ENCODE measurements around the gene STARD7. TPM values are rescaled to one million over a fixed set of nuclear protein-coding genes. Genes with fewer than 3 reads are reported as not detected.

Gene STARD7
- total RNA-seq, 2 experiments from 2014 or later, result 151 to 173 TPM

GRCh38 chr2:96209011-96209728, 543 bp upstream of the STARD7 start:
- ChIA-PET CTCF (interaction anchor here (0.6 to 1.5 kb wide), 5 partner anchors 9 to 61 kb away, joined by 3 to 8 read pairs (median 4); no protein-coding TSS in a partner anchor), POLR2A (interaction anchor here (0.7 to 1.5 kb wide), 5 partner anchors 45 to 126 kb away, joined by 3 to 9 read pairs (median 6); partner anchors contain the start of gene NCAPH)
- DNase-seq (no peak), ATAC-seq (no peak)
- H3K27me3 Mint-ChIP-seq, result no peaks in the 10 kb centered on the region
- intact Hi-C loops (cut with DNase I, micrococcal nuclease), result loop anchor here (1.0 to 5.0 kb wide), 4 partner anchors 44 to 649 kb away; partner anchors contain the start of genes ANKRD36C (in 1 of the 2), ANKRD39 (in 1 of the 2) and ARID5A (in 1 of the 2)
- H3K27ac Mint-ChIP-seq, result peak overlapping the region; percentile 87
- peaks cover 37% of the 10 kb centered on the region for H3K4me1 Mint-ChIP-seq
- H3K9me3 Mint-ChIP-seq (ENCODE audit: low read depth), result no peaks in the 10 kb centered on the region
- H3K36me3 Mint-ChIP-seq (ENCODE audit: low read depth), result peaks cover 30% of the 10 kb centered on the region
- H3K4me3 Mint-ChIP-seq, result peak overlapping the region; percentile 100

DNA sequence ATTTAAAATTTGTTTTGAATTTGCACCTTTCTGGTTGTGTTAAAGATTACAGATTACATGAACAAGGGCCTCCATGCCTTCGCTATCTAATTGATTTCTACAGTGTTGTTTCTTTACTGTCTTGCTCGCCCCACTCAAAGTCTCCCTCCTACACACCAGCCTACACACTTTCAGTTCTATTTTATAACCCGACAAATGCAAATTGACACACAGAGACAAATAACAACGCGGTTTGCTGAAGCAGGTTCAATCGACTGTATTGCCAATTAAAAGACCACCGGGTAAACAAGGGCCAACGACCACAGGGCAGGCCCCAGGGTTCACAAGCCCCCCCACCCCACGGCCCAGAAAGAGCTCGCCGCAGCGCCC, 869 bp downstream of the STARD7 start:
- intact Hi-C loops (cut with DNase I, micrococcal nuclease), result loop anchor here (1.0 to 5.0 kb wide), 16 partner anchors 35 to 609 kb away; partner anchors contain the start of genes CIAO1 (in 2 of the 2), ADRA2B (in 1 of the 2), ANKRD36C (in 1 of the 2) and ARID5A (in 1 of the 2)
- Mint-ChIP-seq H3K4me3 (peak overlapping the region; percentile 100), H3K27ac (peak overlapping the region; percentile 96), H3K27me3 (no peaks in the 10 kb centered on the region), H3K9me3 (ENCODE audit: low read depth) (no peaks in the 10 kb centered on the region), H3K4me1 (peaks cover 51% of the 10 kb centered on the region), H3K36me3 (ENCODE audit: low read depth) (peaks cover 38% of the 10 kb centered on the region)
- ChIA-PET CTCF (interaction anchor here (0.8 to 1.5 kb wide), 5 partner anchors 34 to 91 kb away, joined by 3 to 8 read pairs (median 4); no protein-coding TSS in a partner anchor), POLR2A (interaction anchor here (0.5 to 1.5 kb wide), 6 partner anchors 59 to 460 kb away, joined by 3 to 9 read pairs (median 6); partner anchors contain the start of gene NCAPH)
- DNase-seq (no peak), ATAC-seq (no peak)

- peak; percentile 16 for DNase-seq
- ChIA-PET POLR2A (interaction anchor here (0.6 to 1.1 kb wide), 3 partner anchors 57 to 577 kb away, joined by 3 read pairs; no protein-coding TSS in a partner anchor), CTCF (interaction anchor here (1.3 kb wide), 1 partner anchor 33 kb away, joined by 5 read pairs; no protein-coding TSS in a partner anchor)
- ATAC-seq, result no peak
- Mint-ChIP-seq H3K36me3 (ENCODE audit: low read depth) (peaks cover 38% of the 10 kb centered on the region), H3K27ac (peak overlapping the region; percentile 96), H3K27me3 (no peaks in the 10 kb centered on the region), H3K9me3 (ENCODE audit: low read depth) (no peaks in the 10 kb centered on the region), H3K4me1 (peaks cover 57% of the 10 kb centered on the region), H3K4me3 (peak overlapping the region; percentile 100)
- intact Hi-C loops (cut with DNase I, micrococcal nuclease), result loop anchor here in 1 of 2 experiments (5.0 kb wide), 1 partner anchor 215 kb away; the partner anchor contains the start of gene ANKRD36C
These were observed 1.4 kb downstream of the STARD7 start for GRCh38 chr2:96207073-96207773.

DNA sequence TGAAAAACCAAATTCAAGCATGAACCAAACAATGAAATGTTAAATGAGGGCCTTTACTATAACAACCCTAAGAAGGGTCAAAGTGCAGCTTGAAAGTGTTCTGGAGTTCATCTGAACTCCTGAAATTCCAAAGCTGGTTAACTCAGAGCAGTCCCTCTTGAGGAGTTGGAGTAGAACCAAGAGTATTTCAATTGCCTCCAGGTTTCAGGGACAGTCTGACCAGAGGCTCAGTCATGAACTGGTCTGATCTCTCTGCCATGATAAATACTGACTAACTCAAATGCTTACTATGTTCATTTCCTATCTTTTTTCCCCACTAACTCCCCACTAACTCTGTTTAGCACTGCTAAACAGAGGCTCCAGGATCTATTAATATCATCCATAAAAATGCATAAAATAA, 2.7 kb downstream of the STARD7 start:
- no peaks in the 10 kb centered on the region for H3K27me3 Mint-ChIP-seq
- peak overlapping the region; percentile 100 for H3K4me3 Mint-ChIP-seq
- ATAC-seq, result no peak
- POLR2A ChIA-PET, result interaction anchor here (0.7 to 1.0 kb wide), 3 partner anchors 65 to 439 kb away, joined by 3 read pairs; no protein-coding TSS in a partner anchor
- no peaks in the 10 kb centered on the region for H3K9me3 Mint-ChIP-seq (ENCODE audit: low read depth)
- peaks cover 62% of the 10 kb centered on the region for H3K4me1 Mint-ChIP-seq
- intact Hi-C loops (cut with DNase I, micrococcal nuclease), result loop anchor here in 1 of 2 experiments (5.0 kb wide), 1 partner anchor 214 kb away; the partner anchor contains the start of gene ANKRD36C
- peaks cover 38% of the 10 kb centered on the region for H3K36me3 Mint-ChIP-seq (ENCODE audit: low read depth)
- peak overlapping the region; percentile 79 for H3K27ac Mint-ChIP-seq
- DNase-seq, result no peak
- CTCF ChIA-PET, result interaction anchor here (1.2 to 1.4 kb wide), 4 partner anchors 9 to 59 kb away, joined by 3 to 4 read pairs (median 3); no protein-coding TSS in a partner anchor

GRCh38 chr2:96204836-96205624, 3.6 kb downstream of the STARD7 start:
- no peak for DNase-seq
- H3K4me1 Mint-ChIP-seq, result peaks cover 66% of the 10 kb centered on the region
- peaks cover 38% of the 10 kb centered on the region for H3K36me3 Mint-ChIP-seq (ENCODE audit: low read depth)
- intact Hi-C loops (cut with DNase I, micrococcal nuclease), result loop anchor here in 1 of 2 experiments (5.0 kb wide), 1 partner anchor 213 kb away; the partner anchor contains the start of gene ANKRD36C
- no peaks in the 10 kb centered on the region for H3K27me3 Mint-ChIP-seq
- H3K27ac Mint-ChIP-seq, result peak overlapping the region; percentile 72
- ChIA-PET POLR2A (interaction anchor here (0.6 to 1.0 kb wide), 3 partner anchors 64 to 349 kb away, joined by 3 read pairs; no protein-coding TSS in a partner anchor), CTCF (interaction anchor here (0.8 to 1.4 kb wide), 5 partner anchors 8 to 96 kb away, joined by 3 to 4 read pairs (median 3); no protein-coding TSS in a partner anchor)
- H3K4me3 Mint-ChIP-seq, result peak overlapping the region; percentile 100
- no peaks in the 10 kb centered on the region for H3K9me3 Mint-ChIP-seq (ENCODE audit: low read depth)
- ATAC-seq, result no peak

DNA sequence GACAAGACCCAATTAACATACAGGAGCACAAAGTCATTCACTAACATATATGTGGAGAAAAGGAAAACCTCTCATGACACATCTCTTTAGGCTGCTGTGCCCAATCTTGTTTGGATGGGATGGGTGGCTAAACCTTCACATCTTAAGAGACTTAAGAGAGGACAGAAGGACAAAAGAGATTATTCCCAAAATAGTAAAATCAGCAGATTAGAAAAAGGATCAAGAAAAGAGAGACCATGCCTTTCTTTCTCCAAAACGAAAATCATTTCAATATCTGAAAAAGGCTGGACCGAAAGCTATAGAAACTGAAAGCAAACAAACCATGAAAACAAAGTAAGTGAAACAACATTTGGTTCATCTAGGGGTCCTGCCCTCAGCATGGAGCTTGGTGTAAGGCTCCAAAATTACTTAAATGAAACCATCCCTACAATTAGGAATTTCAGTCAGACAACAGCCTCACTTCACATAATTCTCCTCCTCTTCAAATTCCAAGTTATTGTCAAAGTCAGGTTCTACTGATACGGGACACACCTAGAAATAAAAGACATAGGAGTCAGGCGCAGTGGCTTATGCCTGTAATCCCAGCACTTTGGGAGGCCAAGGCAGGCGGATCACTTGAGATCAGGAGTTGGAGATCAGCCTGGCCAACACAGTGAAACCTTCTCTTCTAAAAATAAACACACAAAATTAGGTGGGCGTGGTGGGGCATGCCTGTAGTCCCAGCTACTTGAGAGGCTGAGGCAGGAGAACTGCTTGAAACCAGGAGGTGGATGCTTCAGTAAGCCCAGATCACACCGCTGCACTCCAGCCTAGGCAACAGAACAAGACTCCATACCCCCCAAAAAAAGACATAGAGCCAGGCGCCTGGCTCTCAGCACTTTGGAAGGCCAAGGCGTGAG, 5.2 kb downstream of the STARD7 start:
- ChIA-PET CTCF (interaction anchor here (0.7 to 3.3 kb wide), 6 partner anchors 28 to 575 kb away, joined by 3 to 17 read pairs (median 4); partner anchors contain the start of gene ASTL), POLR2A (interaction anchor here (0.7 to 1.9 kb wide), 2 partner anchors 63 to 65 kb away, joined by 3 to 4 read pairs; partner anchors contain the start of gene ASTL)
- Mint-ChIP-seq H3K36me3 (ENCODE audit: low read depth) (peaks cover 44% of the 10 kb centered on the region), H3K4me3 (peak overlapping the region; percentile 55), H3K27me3 (no peaks in the 10 kb centered on the region), H3K27ac (peak overlapping the region; percentile 70), H3K9me3 (ENCODE audit: low read depth) (no peaks in the 10 kb centered on the region), H3K4me1 (peaks cover 77% of the 10 kb centered on the region)
- intact Hi-C loops (cut with DNase I, micrococcal nuclease), result no loop called here
- DNase-seq (no peak), ATAC-seq (no peak)

- no peak overlapping the region for H3K4me3 Mint-ChIP-seq
- peaks cover 40% of the 10 kb centered on the region for H3K36me3 Mint-ChIP-seq (ENCODE audit: low read depth)
- POLR2A ChIA-PET, result interaction anchor here (1.8 to 1.9 kb wide), 2 partner anchors 61 to 65 kb away, joined by 4 to 5 read pairs; no protein-coding TSS in a partner anchor
- H3K9me3 Mint-ChIP-seq (ENCODE audit: low read depth), result no peaks in the 10 kb centered on the region
- DNase-seq, result no peak
- ATAC-seq, result no peak
- intact Hi-C loops (cut with DNase I, micrococcal nuclease), result no loop called here
- H3K27me3 Mint-ChIP-seq, result no peaks in the 10 kb centered on the region
- H3K4me1 Mint-ChIP-seq, result peaks cover 82% of the 10 kb centered on the region
- H3K27ac Mint-ChIP-seq, result no peak overlapping the region
- CTCF ChIA-PET, result interaction anchor here (0.6 to 3.3 kb wide), 8 partner anchors 20 to 576 kb away, joined by 3 to 17 read pairs (median 3); partner anchors contain the start of gene ASTL
These were observed 6.3 kb downstream of the STARD7 start for GRCh38 chr2:96202152-96202854.

- ChIA-PET CTCF (interaction anchor here (0.6 to 3.3 kb wide), 6 partner anchors 19 to 178 kb away, joined by 3 to 17 read pairs (median 4); no protein-coding TSS in a partner anchor), POLR2A (interaction anchor here (0.7 to 1.8 kb wide), 2 partner anchors 66 to 67 kb away, joined by 4 to 5 read pairs; no protein-coding TSS in a partner anchor)
- Mint-ChIP-seq H3K9me3 (ENCODE audit: low read depth) (no peaks in the 10 kb centered on the region), H3K27ac (no peak overlapping the region), H3K4me3 (no peak overlapping the region), H3K36me3 (ENCODE audit: low read depth) (peaks cover 35% of the 10 kb centered on the region), H3K27me3 (no peaks in the 10 kb centered on the region), H3K4me1 (peaks cover 76% of the 10 kb centered on the region)
- ATAC-seq (no peak), DNase-seq (no peak)
- intact Hi-C loops (cut with DNase I, micrococcal nuclease), result loop anchor here in 1 of 2 experiments (1.0 kb wide), 1 partner anchor 15 kb away; no protein-coding TSS in a partner anchor
These were observed 7.3 kb downstream of the STARD7 start for GRCh38 chr2:96201338-96201737.

DNA sequence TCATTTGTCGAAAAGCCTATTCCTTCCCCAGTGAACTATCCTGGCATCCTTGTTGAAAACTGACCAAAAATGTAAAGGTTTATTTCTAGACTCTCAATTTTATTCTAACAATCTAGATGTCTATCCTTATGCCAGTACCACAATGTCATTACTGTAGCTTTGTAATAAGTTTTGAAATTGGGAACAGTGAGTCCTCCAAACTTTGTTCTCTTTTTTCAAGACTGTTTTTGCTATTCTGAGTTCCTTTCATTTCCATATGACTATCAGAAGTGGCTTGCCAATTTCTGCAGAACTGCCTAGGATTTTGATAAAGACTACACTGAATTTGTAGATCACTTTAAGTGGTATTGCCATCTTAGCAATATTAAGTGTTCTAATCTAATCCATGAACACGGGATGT, 9.7 kb downstream of the STARD7 start:
- Mint-ChIP-seq H3K4me3 (no peak overlapping the region), H3K27me3 (no peaks in the 10 kb centered on the region), H3K36me3 (ENCODE audit: low read depth) (peaks cover 32% of the 10 kb centered on the region), H3K9me3 (ENCODE audit: low read depth) (no peaks in the 10 kb centered on the region), H3K27ac (peak overlapping the region; percentile 14), H3K4me1 (peaks cover 59% of the 10 kb centered on the region)
- ChIA-PET CTCF (interaction anchor here (0.6 to 1.6 kb wide), 6 partner anchors 11 to 89 kb away, joined by 3 to 6 read pairs (median 4); no protein-coding TSS in a partner anchor), POLR2A (no interaction called here)
- no peak for DNase-seq
- intact Hi-C loops (cut with DNase I, micrococcal nuclease), result no loop called here
- no peak for ATAC-seq

Data from activated CD4-positive, alpha-beta T cell treated with anti-CD3 and anti-CD28 coated beads for 36 hours (primary cell).